DMS153 treated with DMSO at 0.1 percent for 48 hours (cell line): Measurements from ENCODE around the gene CAPN13.
"Not testable (repeated sequence)": the region's sequence is repeated elsewhere in the genome, so short reads cannot be mapped to it uniquely, and the experiment has no call there.

Experiments used
- DNase-seq: peaks from one replicate; lab custom pipeline; 2025; ENCODE audit not compliant: unreplicated experiment; lab: John Stamatoyannopoulos, UW

The CAPN13 gene

DNA sequence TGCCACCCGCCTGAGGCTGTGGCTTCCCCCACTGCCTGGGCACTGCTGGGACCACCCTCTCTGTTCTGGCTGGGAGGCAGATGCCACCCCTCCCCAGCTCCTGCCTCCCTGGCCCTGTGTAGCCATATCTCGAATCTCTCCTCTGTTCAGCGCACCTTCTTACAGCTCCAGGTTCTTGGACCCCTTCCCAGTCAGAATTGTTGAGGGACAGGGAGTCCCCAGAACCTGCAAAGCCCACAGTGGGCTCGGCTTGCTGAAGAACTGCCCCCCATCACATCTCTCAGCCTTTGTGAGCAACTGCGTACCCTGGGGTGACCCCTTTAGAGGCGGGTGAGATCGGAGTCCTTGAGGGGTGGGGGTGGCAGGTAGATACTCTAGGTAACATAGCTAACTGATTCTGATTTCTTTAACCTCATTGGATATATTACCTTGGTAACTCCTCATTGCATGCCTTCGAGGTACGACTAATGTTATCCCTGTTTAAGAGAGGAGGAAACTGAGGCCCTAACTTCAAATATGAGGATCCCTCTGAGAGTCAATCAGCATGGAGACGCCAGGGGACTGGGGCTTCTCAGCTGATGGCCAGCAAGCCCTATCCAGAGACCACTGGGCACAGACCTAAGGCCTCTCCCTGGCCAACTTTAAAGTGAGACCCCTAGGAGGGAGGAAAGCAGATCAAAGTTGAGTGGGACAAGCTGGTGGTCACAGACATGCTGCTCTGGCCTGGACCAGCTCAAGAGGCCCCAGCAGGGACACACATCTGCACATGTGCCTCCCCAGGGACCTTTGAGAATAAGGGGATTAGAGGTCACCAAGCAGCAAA is 101.3 kb downstream of the CAPN13 start:
- DNase-seq, result no peak

- DNase-seq, result no peak
Measured at GRCh38 chr2:30705056-30705455, 102.2 kb downstream of the CAPN13 start.

DNA sequence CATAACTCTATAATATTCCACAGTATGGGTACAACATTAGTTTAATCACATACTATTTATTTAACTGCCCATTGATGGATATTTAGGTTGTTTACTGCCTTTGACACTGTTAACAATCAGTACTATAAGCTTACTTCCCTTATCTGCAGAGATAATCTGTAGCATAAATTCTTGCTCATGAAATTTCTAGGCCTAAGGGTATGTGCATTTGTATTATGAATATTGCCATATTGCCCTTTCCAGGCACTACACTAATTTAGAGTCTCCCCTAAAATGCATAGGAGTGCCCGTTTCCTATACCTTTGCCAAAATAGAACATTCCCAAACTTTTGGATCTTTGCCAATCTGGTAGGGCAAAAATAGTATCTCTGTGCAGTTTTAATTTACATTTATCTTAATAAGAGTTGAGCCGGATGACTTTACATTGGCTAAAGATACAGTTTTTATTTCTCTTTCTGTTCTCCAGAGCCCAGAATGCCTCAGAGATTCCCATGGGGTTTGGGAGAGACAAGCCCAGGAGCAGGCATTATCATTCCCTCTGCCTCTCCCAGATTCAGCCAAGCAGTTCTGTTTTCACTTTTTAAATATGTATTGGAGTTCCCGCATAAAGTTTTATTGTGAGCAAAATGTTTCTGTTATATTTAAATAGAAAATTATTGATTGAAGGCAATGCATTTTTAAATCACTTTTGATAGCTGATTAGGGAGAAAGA is 102.8 kb downstream of the CAPN13 start:
- no peak for DNase-seq

- no peak for DNase-seq
Measured at GRCh38 chr2:30702694-30703093, 104.6 kb downstream of the CAPN13 start.

DNA sequence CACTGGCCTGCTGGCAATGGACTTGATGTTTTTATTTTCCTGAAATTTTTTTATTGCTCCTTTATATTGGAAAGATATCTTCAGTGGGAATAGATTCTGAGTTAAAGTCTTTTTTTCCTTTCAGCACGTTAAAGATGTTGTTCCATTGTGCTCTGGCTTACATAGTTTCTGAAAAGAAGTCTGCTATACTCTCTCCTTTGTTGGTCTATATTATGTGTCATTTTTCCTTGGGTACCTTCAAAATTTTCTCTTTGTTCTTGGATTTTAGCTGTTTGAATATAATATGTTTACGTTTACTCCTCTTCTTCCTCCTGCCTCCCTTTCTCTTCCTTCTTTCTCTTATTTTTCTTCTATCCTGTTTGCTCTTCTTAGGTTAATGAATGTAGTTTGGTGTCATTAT is 105.5 kb downstream of the CAPN13 start:
- DNase-seq, result no peak

GRCh38 chr2:30697242-30698103 is 109.8 kb downstream of the CAPN13 start:
- not testable (repeated sequence) for DNase-seq

- no peak for DNase-seq
Measured at GRCh38 chr2:30695749-30696148, 111.5 kb downstream of the CAPN13 start.

GRCh38 chr2:30694286-30695055 is 112.8 kb downstream of the CAPN13 start:
- no peak for DNase-seq

GRCh38 chr2:30693821-30694281 is 113.4 kb downstream of the CAPN13 start:
- no peak for DNase-seq

DNA sequence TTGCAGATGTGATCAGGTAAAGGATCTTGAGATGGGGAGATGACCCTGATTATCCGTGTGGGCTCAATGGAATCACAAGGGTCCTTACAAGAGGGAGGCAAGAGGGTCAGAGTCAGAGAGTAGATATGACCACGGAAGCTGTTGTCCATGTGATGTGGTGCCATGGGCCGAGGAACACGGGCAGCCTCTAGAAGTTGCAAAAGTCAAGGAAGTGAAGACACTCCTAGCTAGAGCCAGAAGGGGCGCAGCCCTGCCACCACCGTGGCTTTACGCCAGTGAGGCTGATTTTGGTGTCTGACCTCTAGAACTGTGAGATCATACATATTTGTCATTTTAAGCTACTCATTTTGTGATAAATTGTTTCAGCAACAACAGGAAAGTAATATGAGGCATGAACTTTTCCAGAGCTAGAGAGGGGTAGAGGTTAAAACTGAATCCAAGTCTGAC is 114.4 kb downstream of the CAPN13 start:
- DNase-seq, result no peak

DNA sequence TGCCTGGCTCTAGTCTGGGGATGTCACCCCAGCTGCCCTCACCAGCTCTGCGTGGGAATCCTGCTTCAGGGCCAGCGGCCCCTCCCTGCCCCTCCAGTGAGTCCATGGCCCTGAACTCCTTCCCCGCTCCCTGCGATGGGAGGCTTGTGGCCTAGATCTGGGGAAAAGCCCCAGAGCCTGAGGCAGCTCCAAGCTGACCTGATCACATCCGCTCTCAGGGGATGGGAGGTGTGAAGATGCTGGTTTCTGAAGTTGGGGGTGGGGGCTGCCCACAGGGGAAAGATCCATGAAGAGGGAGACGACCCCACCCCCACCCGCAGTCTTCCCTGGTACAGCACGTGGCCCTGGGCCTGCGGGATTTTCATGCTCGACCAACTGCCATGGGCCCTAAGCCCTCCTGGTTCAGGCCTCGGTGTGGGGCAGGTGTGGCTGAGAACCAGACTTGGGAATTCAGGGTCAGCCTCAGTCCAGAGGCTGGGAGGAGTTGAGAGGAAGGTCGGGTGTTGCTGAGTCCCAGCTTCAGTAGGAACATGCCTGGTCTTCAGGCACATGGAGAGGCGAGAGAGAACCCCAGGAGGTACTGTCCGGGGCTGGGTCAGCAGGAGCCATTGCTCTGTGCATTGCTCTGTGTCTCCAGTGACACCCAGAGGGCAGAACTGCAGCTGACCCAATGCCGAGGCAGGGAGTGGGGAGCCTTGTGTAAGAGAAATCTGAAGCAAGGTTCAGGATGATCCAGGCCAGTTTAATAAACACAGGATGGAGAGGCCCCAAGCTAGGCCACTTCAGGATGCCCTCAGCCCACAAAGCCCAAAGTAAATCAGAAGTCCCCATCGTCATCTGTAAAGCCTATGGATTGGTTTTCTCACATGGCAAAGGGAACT is 115.1 kb downstream of the CAPN13 start:
- no peak for DNase-seq

- no peak for DNase-seq
Measured at GRCh38 chr2:30691091-30691947, 115.9 kb downstream of the CAPN13 start.

- no peak for DNase-seq
Measured at GRCh38 chr2:30690126-30690561, 117.1 kb downstream of the CAPN13 start.

DNA sequence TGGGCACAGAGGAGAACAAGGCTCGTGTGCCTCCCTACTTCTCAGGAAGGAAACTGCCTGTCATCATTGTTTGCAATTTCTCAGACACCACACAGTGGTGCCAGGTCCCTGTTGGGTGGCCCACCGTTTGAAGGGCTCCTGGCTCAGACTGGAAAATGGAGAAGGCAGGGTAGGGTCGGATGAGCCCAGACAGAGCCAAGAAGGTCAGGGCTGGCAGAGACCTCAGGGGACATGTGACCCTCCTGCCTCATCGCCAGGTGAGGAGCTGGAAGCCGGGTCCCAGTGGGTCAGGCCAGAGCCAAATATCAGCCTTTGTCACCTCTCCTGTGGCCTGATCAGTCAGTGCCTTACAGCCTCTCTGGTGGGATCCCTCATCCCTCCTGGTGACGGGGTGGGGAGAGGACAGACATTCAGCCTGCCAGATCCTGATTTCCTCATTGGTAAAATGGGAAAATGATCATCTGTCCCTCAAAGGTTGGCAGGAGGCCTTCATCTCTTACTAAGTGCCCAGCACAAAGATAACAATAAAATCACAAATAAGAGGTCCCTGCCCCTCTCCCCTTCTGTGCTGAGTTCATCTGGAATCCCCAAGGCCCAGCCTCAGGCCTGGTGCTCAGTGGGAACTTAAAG is 117.6 kb downstream of the CAPN13 start:
- no peak for DNase-seq

GRCh38 chr2:30688956-30689401 is 118.3 kb downstream of the CAPN13 start:
- no peak for DNase-seq

DNA sequence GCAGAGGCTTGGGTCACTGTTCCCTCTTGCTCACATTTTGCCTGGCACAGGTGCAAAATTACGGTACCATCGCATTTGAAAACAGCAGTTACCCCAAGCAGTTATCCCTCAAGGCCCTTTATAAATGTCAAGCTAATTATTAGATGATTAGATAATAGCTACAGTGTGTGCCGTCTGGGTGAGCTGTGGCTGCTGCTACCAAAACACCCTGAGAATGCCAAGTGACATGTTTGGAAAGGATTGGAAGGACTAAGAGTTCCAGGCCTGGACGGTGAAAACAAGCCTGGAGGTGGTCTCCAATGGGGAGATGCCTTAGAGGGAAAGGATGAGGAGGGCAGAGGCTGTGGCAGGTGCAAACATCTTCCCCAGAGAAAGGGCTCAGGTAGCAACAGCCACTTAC is 120.6 kb downstream of the CAPN13 start:
- no peak for DNase-seq

DNA sequence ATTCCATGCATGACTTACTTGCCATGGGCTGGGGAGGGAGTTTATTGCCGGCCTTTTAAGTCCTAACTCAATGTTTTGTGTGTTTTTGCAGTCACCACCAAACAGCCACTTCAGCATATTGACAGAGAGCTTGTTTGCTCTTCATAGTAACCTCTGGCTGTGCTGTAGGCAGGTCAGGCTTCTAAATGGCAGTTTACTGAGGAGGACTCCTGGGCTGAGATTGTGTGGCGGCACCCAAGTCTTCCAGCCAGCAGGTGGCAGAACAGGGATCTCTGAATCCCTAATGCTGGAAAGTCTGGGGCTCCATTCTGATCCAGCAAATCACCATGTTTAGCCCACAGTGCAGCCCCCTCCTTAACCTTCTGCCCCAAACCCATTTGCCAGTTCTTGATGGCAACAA is 121.2 kb downstream of the CAPN13 start:
- peak; percentile 47 for DNase-seq

GRCh38 chr2:30684996-30685395 is 122.2 kb downstream of the CAPN13 start:
- DNase-seq, result no peak
